ENCODE results near the gene DYNC1I2. TPM values are rescaled to one million over a fixed set of nuclear protein-coding genes. Genes with fewer than 3 reads are reported as not detected.

DYNC1I2 gene
- total RNA-seq, 4 donors from 2014 or later = 102 to 124 (median 115) TPM

GRCh38 chr2:171670655-171671054, 16.6 kb upstream of the DYNC1I2 start:
- no peak for TF ChIP-seq CTCF (IDR thresholded peaks at IDR 0.05; ENCODE audit: low read depth)

- TF ChIP-seq CTCF (IDR thresholded peaks at IDR 0.05; ENCODE audit: low read depth) = no peak
These were observed 15.4 kb upstream of the DYNC1I2 start for GRCh38 chr2:171671867-171672266.

GRCh38 chr2:171673905-171674304, 13.4 kb upstream of the DYNC1I2 start:
- no peak for TF ChIP-seq CTCF (IDR thresholded peaks at IDR 0.05; ENCODE audit: low read depth)

- TF ChIP-seq CTCF (IDR thresholded peaks at IDR 0.05; ENCODE audit: low read depth) = no peak
These were observed 11.4 kb upstream of the DYNC1I2 start for GRCh38 chr2:171675810-171676345.

- no peak for TF ChIP-seq CTCF (IDR thresholded peaks at IDR 0.05; ENCODE audit: low read depth)
These were observed 8.7 kb upstream of the DYNC1I2 start for GRCh38 chr2:171678619-171679018.

- TF ChIP-seq CTCF (IDR thresholded peaks at IDR 0.05; ENCODE audit: low read depth) = no peak
These were observed 828 bp downstream of the DYNC1I2 start for GRCh38 chr2:171688129-171688465.

GRCh38 chr2:171692331-171692730, 5.1 kb downstream of the DYNC1I2 start:
- no peak for TF ChIP-seq CTCF (IDR thresholded peaks at IDR 0.05; ENCODE audit: low read depth)
